Endothelial cell of umbilical vein (primary cell): ENCODE results near the gene HTRA1. TPM values are rescaled to one million over a fixed set of nuclear protein-coding genes. Genes with fewer than 3 reads are reported as not detected.

Experiments used
- BruUV-seq: library from RNA; stranded (reverse); fragments of 400-500 nt; replicated peaks from 2 replicates; lab custom pipeline; 2021; lab: Mats Ljungman, UMichigan
- CTCF ChIA-PET: fragments of 300-600, 350-600 bp; sonication (Branson Sonifier 250); formaldehyde crosslinking; loops from one replicate; lab custom pipeline; 2021; ENCODE audit warnings: antibody characterized with exemption, inconsistent platforms; lab: Charles Lee
- POLR2A ChIA-PET: fragments of 300-600, 350-600 bp; sonication (Branson Sonifier 250); formaldehyde crosslinking; loops from one replicate; lab custom pipeline; 2021; ENCODE audit warnings: antibody characterized with exemption, inconsistent platforms; lab: Charles Lee
- DNase-seq: peaks from one replicate; pipeline ENCODE4 v3.0.0-alpha.2; 2011; ENCODE audit warnings: low read depth, low spot score
- FAIRE-seq: peaks from 2 replicates; lab custom pipeline; 2011; peaks lifted over from hg19 to GRCh38; lab: Jason Lieb, UNC
- H2AFZ ChIP-seq: 2 replicates; pipeline ENCODE4 v1.6.0; 2012; ENCODE audit warnings: low read depth, low read length, control low read depth, inconsistent platforms
- H3K27ac ChIP-seq: 2 replicates; pipeline ENCODE4 v1.5.1; 2011; ENCODE audit warnings: low read depth, mild to moderate bottlenecking, control low read depth, low read length, moderate library complexity; ENCODE audit not compliant: insufficient read depth
- H3K27me3 ChIP-seq, 2 experiments: 2 replicates each; pipeline versions ENCODE4 v1.6.0 to v1.6.1; 2011; ENCODE audit warnings: low read length in 2 of 2, mixed read lengths in 1 of 2; ENCODE audit not compliant: control insufficient read depth in 2 of 2, insufficient read depth in 2 of 2
- H3K36me3 ChIP-seq, 2 experiments: 2 replicates in 1 of 2; 3 replicates in 1 of 2; pipeline ENCODE4 v1.5.1; 2011; ENCODE audit warnings: low read length in 2 of 2, mild to moderate bottlenecking in 1 of 2, moderate library complexity in 1 of 2; ENCODE audit not compliant: control insufficient read depth in 2 of 2, insufficient read depth in 2 of 2; ENCODE audit errors: extremely low read depth in 1 of 2
- H3K4me1 ChIP-seq: 3 replicates; pipeline ENCODE4 v1.5.1; 2011; ENCODE audit warnings: mild to moderate bottlenecking, low read length; ENCODE audit not compliant: control insufficient read depth, insufficient read depth; ENCODE audit errors: extremely low read depth
- H3K4me2 ChIP-seq: 2 replicates; pipeline ENCODE4 v1.6.1; 2011; ENCODE audit warnings: low read length, control low read depth, mixed read lengths; ENCODE audit not compliant: insufficient read depth
- H3K4me3 ChIP-seq, 3 experiments: fragments of 200-600 bp in 1 of 3; sonication (generic), shearing (Covaris generic) in 1 of 3; replicated peaks in 1 of 3; 2 replicates each; pipeline ENCODE4 v1.5.1; 2011 to 2016; ENCODE audit warnings: control low read depth in 3 of 3, low read length in 3 of 3, mild to moderate bottlenecking in 2 of 3, inconsistent platforms in 1 of 3, low read depth in 1 of 3, moderate library complexity in 1 of 3; ENCODE audit not compliant: insufficient read depth in 1 of 3
- H3K79me2 ChIP-seq: 2 replicates; pipeline ENCODE4 v1.6.0; 2012; ENCODE audit warnings: low read length, inconsistent platforms; ENCODE audit not compliant: control insufficient read depth, insufficient read depth
- H3K9ac ChIP-seq: replicated peaks from 2 replicates; pipeline ENCODE3; 2011; ENCODE audit warnings: low read length, control low read depth; ENCODE audit not compliant: insufficient read depth; ENCODE audit errors: extremely low read depth
- H3K9me1 ChIP-seq: replicated peaks from 3 replicates; pipeline ENCODE4 v1.6.0; 2011; ENCODE audit warnings: mild to moderate bottlenecking, low read length; ENCODE audit not compliant: control insufficient read depth, insufficient read depth; ENCODE audit errors: extremely low read depth
- H3K9me3 ChIP-seq: replicated peaks from 2 replicates; pipeline ENCODE4 v1.5.1; 2012; ENCODE audit warnings: low read length, inconsistent platforms; ENCODE audit not compliant: control insufficient read depth, insufficient read depth
- H4K20me1 ChIP-seq: replicated peaks from 2 replicates; pipeline ENCODE3; 2011; ENCODE audit warnings: mild to moderate bottlenecking, low read length; ENCODE audit not compliant: control insufficient read depth, insufficient read depth; ENCODE audit errors: extremely low read depth
- CTCF ChIP-seq, 2 donors: IDR thresholded peaks; 1 replicate in 1 of 2; 2 replicates in 1 of 2; pipeline ENCODE4 v1.5.1; 2011; ENCODE audit warnings: low read length in 2 of 2, mild to moderate bottlenecking in 2 of 2, moderate library complexity in 2 of 2, control low read depth in 1 of 2, inconsistent platforms in 1 of 2, low read depth in 1 of 2; ENCODE audit not compliant: insufficient read depth in 1 of 2; ENCODE audit errors: extremely low read depth in 1 of 2
- EZH2 ChIP-seq: IDR thresholded peaks from 2 replicates; pipeline ENCODE4 v1.6.1; 2012; ENCODE audit warnings: borderline replicate concordance, low read depth, mild to moderate bottlenecking, moderate library complexity, low read length, inconsistent platforms; ENCODE audit not compliant: severe bottlenecking
- FOS ChIP-seq: IDR thresholded peaks from 2 replicates; pipeline ENCODE4 v1.6.1; 2011; ENCODE audit warnings: mild to moderate bottlenecking, low read length, moderate library complexity, borderline replicate concordance; ENCODE audit not compliant: insufficient read depth
- GATA2 ChIP-seq: IDR thresholded peaks from 2 replicates; pipeline ENCODE4 v1.7.0; 2011; ENCODE audit warnings: low read depth, mild to moderate bottlenecking, moderate library complexity, mixed read lengths, low read length; ENCODE audit not compliant: insufficient read length, insufficient read depth
- JUN ChIP-seq: IDR thresholded peaks from 2 replicates; pipeline ENCODE4 v1.6.1; 2011; ENCODE audit warnings: borderline replicate concordance, low read depth; ENCODE audit not compliant: insufficient read length, insufficient read depth
- MAX ChIP-seq: IDR thresholded peaks from 2 replicates; pipeline ENCODE4 v1.6.1; 2011; ENCODE audit not compliant: insufficient read depth, insufficient read length
- MYC ChIP-seq: IDR thresholded peaks from one replicate; pipeline ENCODE4 v1.6.1; 2011; ENCODE audit warnings: mild to moderate bottlenecking, low read depth, low read length
- POLR2A ChIP-seq: IDR thresholded peaks from 2 replicates; pipeline ENCODE4 v1.6.1; 2012; ENCODE audit warnings: low read depth, mild to moderate bottlenecking, control low read depth, low read length
- POLR2AphosphoS5 ChIP-seq: IDR thresholded peaks from 2 replicates; pipeline ENCODE4 v1.6.1; 2012; ENCODE audit warnings: low read depth, mild to moderate bottlenecking, control low read depth, low read length, moderate library complexity; ENCODE audit not compliant: insufficient read depth
- dilution Hi-C: fragments of 300-500 bp; cut with MboI; formaldehyde crosslinking; loops from one replicate; pipeline ENCODE4 v1.15.0; 2019; ENCODE audit warnings: low sequenced_read_pairs; ENCODE audit not compliant: extremely low pct_ligation_motif_present
- intact Hi-C: fragments of 100-400 bp; cut with micrococcal nuclease; formaldehyde crosslinking; loops from one replicate; pipeline ENCODE4 v1.10.0; 2022
- polyA plus RNA-seq, 4 experiments: library from polyadenylated mRNA; depleted of rRNA in 3 of 4; stranded (reverse) in 3 of 4; unstranded in 1 of 4; fragments of >200 nt; gene quantifications; 2 replicates each; pipeline versions ENCODE4 v1.2.1 to v1.2.3, GENCODE V29; 2011 to 2012; ENCODE audit warnings: missing spikeins in 1 of 4
- total RNA-seq: library from RNA; stranded (reverse); gene quantifications from 2 replicates; pipeline ENCODE4 v1.2.3, GENCODE V29; 2021

The HTRA1 gene
- total and polyA plus RNA-seq, 2 donors (not counting 3 experiments of a cell fraction or from before 2014, with no cell fraction given) = 192 to 270 TPM

- dilution Hi-C loops (no loop called here), intact Hi-C loops (no loop called here)
- DNase-seq (no peak), FAIRE-seq (no peak)
- POLR2A ChIA-PET = no interaction called here
- Histone ChIP-seq H3K27me3 (no peaks in the 10 kb centered on the region), H4K20me1 (no peaks in the 10 kb centered on the region), H3K4me3 (no peak within 1 kb of the TSS), H3K4me1 (peaks cover 14% of the 10 kb centered on the region), H3K9ac (no peak within 1 kb of the TSS), H3K27ac (no peak within 1 kb of the TSS), H3K4me2 (no peak within 1 kb of the TSS), H3K9me1 (no peaks in the 10 kb centered on the region), H3K36me3 (no peaks in the 10 kb centered on the region), H3K79me2 (no peaks in the 10 kb centered on the region), H3K9me3 (no peaks in the 10 kb centered on the region), H2AFZ (no peak within 1 kb of the TSS)
- BruUV-seq = no TSS peak
- TF ChIP-seq CTCF (IDR thresholded peaks at IDR 0.05; ENCODE audit: extremely low read depth in 1 of 2, insufficient read depth in 1 of 2, low read depth in 1 of 2, low read length in 2 of 2) (no peak), FOS (no peak), POLR2A (no peak), MYC (no peak), POLR2AphosphoS5 (no peak), GATA2 (no peak), JUN (no peak), MAX (no peak), EZH2 (no peak)
- CTCF ChIA-PET = interaction anchor here (1.1 to 2.4 kb wide), 4 partner anchors 7 to 111 kb away, joined by 3 to 11 read pairs (median 5); no protein-coding TSS in a partner anchor
Measured at GRCh38 chr10:122454603-122455080, 6.7 kb upstream of the HTRA1 start, which contains the start of gene ARMS2. TSS of gene ARMS2 (plus strand) at chr10:122454653. CDS start at chr10:122454728, 75 bp downstream.
